SK-N-SH treated with all-trans-retinoic acid at 6 μM for 48 hours (cell line): Measurements from ENCODE around the gene KPNA6.

Source experiments
- ATAC-seq: fragments of 200-7000 bp; cut with Tn5 transposase; 3 replicates; pipeline ENCODE4 v1.9.1; 2020; ENCODE audit warnings: mild to moderate bottlenecking, moderate library complexity
- ARNTL ChIP-seq: fragments of 450-650 bp; formaldehyde crosslinking; IDR thresholded peaks from 2 replicates; pipeline ENCODE4 v1.5.0; 2020; ENCODE audit warnings: low read depth, mild to moderate bottlenecking, moderate library complexity, borderline replicate concordance
- BACH2 ChIP-seq: fragments of 250-450 bp; sonication (Bioruptor Pico); IDR thresholded peaks from 2 replicates; pipeline ENCODE4 v1.9.0; 2021; ENCODE audit warnings: mild to moderate bottlenecking, borderline replicate concordance
- CREB5 ChIP-seq: fragments of 250-450 bp; sonication (Bioruptor Pico); IDR thresholded peaks from 2 replicates; pipeline ENCODE4 v1.5.1; 2020; ENCODE audit warnings: low read depth, mild to moderate bottlenecking, moderate library complexity
- CSRNP3 ChIP-seq: fragments of 250-450 bp; sonication (Bioruptor Pico); IDR thresholded peaks from 2 replicates; pipeline ENCODE4 v1.5.1; 2021; ENCODE audit warnings: mild to moderate bottlenecking, moderate library complexity
- ESRRG ChIP-seq: fragments of 250-450 bp; sonication (Bioruptor Pico); IDR thresholded peaks from 2 replicates; pipeline ENCODE4 v1.6.1; 2021; ENCODE audit warnings: mild to moderate bottlenecking
- GLIS3 ChIP-seq: fragments of 250-450 bp; sonication (Bioruptor Pico); IDR thresholded peaks from 2 replicates; pipeline ENCODE4 v1.5.0; 2020; ENCODE audit warnings: mild to moderate bottlenecking, moderate library complexity
- ISL1 ChIP-seq: fragments of 250-450 bp; sonication (Bioruptor Pico); IDR thresholded peaks from 2 replicates; pipeline ENCODE4 v2.1.2; 2022; ENCODE audit warnings: mild to moderate bottlenecking, moderate library complexity
- PATZ1 ChIP-seq: fragments of 250-450 bp; sonication (Bioruptor Pico); IDR thresholded peaks from 2 replicates; pipeline ENCODE4 v1.8.0; 2020; ENCODE audit warnings: mild to moderate bottlenecking, moderate library complexity, borderline replicate concordance
- POU6F1 ChIP-seq: fragments of 250-450 bp; sonication (Bioruptor Pico); IDR thresholded peaks from 2 replicates; pipeline ENCODE4 v1.8.0; 2021; ENCODE audit warnings: low read depth, mild to moderate bottlenecking, moderate library complexity, borderline replicate concordance
- PPARA ChIP-seq: fragments of 250-450 bp; sonication (Bioruptor Pico); IDR thresholded peaks from 2 replicates; pipeline ENCODE4 v1.5.0; 2020; ENCODE audit warnings: mild to moderate bottlenecking, borderline replicate concordance
- RARB ChIP-seq: fragments of 250-450 bp; sonication (Bioruptor Pico); IDR thresholded peaks from 2 replicates; pipeline ENCODE4 v1.8.0; 2021; ENCODE audit warnings: mild to moderate bottlenecking, moderate library complexity
- SNAI2 ChIP-seq: fragments of 250-450 bp; sonication (Bioruptor Pico); IDR thresholded peaks from 2 replicates; pipeline ENCODE4 v1.5.0; 2020; ENCODE audit warnings: mild to moderate bottlenecking, moderate library complexity
- TCF4 ChIP-seq: fragments of 250-450 bp; sonication (Bioruptor Pico); IDR thresholded peaks from 2 replicates; pipeline ENCODE4 v1.8.0; 2021; ENCODE audit warnings: mild to moderate bottlenecking, moderate library complexity, borderline replicate concordance
- TOX ChIP-seq: fragments of 250-450 bp; sonication (Bioruptor Pico); IDR thresholded peaks from 2 replicates; pipeline ENCODE4 v1.8.0; 2021; ENCODE audit warnings: mild to moderate bottlenecking, moderate library complexity, borderline replicate concordance
- TSHZ2 ChIP-seq: fragments of 250-450 bp; sonication (Bioruptor Pico); IDR thresholded peaks from 2 replicates; pipeline ENCODE4 v1.5.0; 2020; ENCODE audit warnings: mild to moderate bottlenecking, moderate library complexity
- ZFP3 ChIP-seq: fragments of 250-450 bp; sonication (Bioruptor Pico); IDR thresholded peaks from 2 replicates; pipeline ENCODE4 v1.5.0; 2020; ENCODE audit warnings: mild to moderate bottlenecking, moderate library complexity
- ZFP30 ChIP-seq: fragments of 450-650 bp; formaldehyde crosslinking; IDR thresholded peaks from 2 replicates; pipeline ENCODE4 v1.5.0; 2022; ENCODE audit warnings: mild to moderate bottlenecking, moderate library complexity
- ZNF565 ChIP-seq: fragments of 450-650 bp; formaldehyde crosslinking; conservative IDR thresholded peaks from 2 replicates; pipeline ENCODE4 v1.5.0; 2020; ENCODE audit warnings: low read depth, mild to moderate bottlenecking, moderate library complexity
- ZNF70 ChIP-seq: fragments of 450-650 bp; formaldehyde crosslinking; IDR thresholded peaks from 2 replicates; pipeline ENCODE4 v1.5.0; 2020; ENCODE audit warnings: mild to moderate bottlenecking, moderate library complexity
- ZNF8 ChIP-seq: fragments of 450-650 bp; formaldehyde crosslinking; IDR thresholded peaks from 2 replicates; pipeline ENCODE4 v1.5.0; 2020; ENCODE audit warnings: mild to moderate bottlenecking, moderate library complexity

KPNA6 gene

GRCh38 chr1:32060914-32061313, 46.9 kb upstream of the KPNA6 start (continued):
- TF ChIP-seq ZFP30 (CRISPR knock-in tag) (no peak), ESRRG (CRISPR knock-in tag) (no peak), GLIS3 (no peak), TOX (no peak), ARNTL (CRISPR knock-in tag) (no peak), ZNF70 (CRISPR knock-in tag) (no peak)

GRCh38 chr1:32062867-32063230, 45.0 kb upstream of the KPNA6 start:
- no peak for TF ChIP-seq BACH2 (CRISPR knock-in tag)
- no peak for TF ChIP-seq ZFP3 (CRISPR knock-in tag)
- no peak for TF ChIP-seq GLIS3
- no peak for TF ChIP-seq ZNF8
- TF ChIP-seq ZNF565 (CRISPR knock-in tag): no peak
- TF ChIP-seq PATZ1 (CRISPR knock-in tag): no peak
- ATAC-seq: peak; percentile 8

GRCh38 chr1:32063261-32063681, 44.6 kb upstream of the KPNA6 start:
- peak; percentile 63 for ATAC-seq
- TF ChIP-seq PATZ1 (CRISPR knock-in tag) (no peak), CREB5 (CRISPR knock-in tag) (no peak), GLIS3 (no peak), CSRNP3 (CRISPR knock-in tag) (no peak), ZNF70 (CRISPR knock-in tag) (no peak), TCF4 (CRISPR knock-in tag) (no peak), PPARA (CRISPR knock-in tag) (no peak), ISL1 (CRISPR knock-in tag) (no peak), TSHZ2 (CRISPR knock-in tag) (no peak), RARB (CRISPR knock-in tag) (no peak), TOX (no peak), POU6F1 (CRISPR knock-in tag) (no peak), ARNTL (CRISPR knock-in tag) (no peak), SNAI2 (CRISPR knock-in tag) (no peak)
